K562 (cell line): ENCODE results near the gene GCN1.

Source experiments
- CREM ChIP-seq: IDR thresholded peaks from 2 replicates; pipeline ENCODE4 v1.6.1; 2014; ENCODE audit warnings: antibody characterized with exemption, low read depth
- MYBL2 ChIP-seq, 2 experiments: fragments of 450-650 bp in 1 of 2; sonication (generic) in 1 of 2; formaldehyde crosslinking in 1 of 2; IDR thresholded peaks; 2 replicates each; pipeline versions ENCODE4 v1.6.1 to v1.8.1; 2017 to 2022; ENCODE audit warnings: borderline replicate concordance in 1 of 2, inconsistent platforms in 1 of 2, low read depth in 1 of 2, mild to moderate bottlenecking in 1 of 2, missing genetic modification reagents in 1 of 2, moderate library complexity in 1 of 2
- NBN ChIP-seq: fragments of 450-650 bp; IDR thresholded peaks from 2 replicates; pipeline ENCODE4 v1.6.1; 2016; ENCODE audit warnings: low read depth, mild to moderate bottlenecking
- RAD21 ChIP-seq, 2 experiments: fragments of 250-450 bp in 1 of 2; fragments of 450-650 bp in 1 of 2; sonication (Bioruptor Pico) in 1 of 2; formaldehyde crosslinking in 1 of 2; IDR thresholded peaks in 1 of 2; conservative IDR thresholded peaks in 1 of 2; 2 replicates each; pipeline versions ENCODE4 v1.4.0 to v1.8.0; 2020 to 2022; ENCODE audit warnings: mild to moderate bottlenecking in 2 of 2, moderate library complexity in 1 of 2
- SIN3B ChIP-seq: fragments of 450-650 bp; IDR thresholded peaks from 2 replicates; pipeline ENCODE4 v1.6.1; 2017; ENCODE audit warnings: low read depth, mild to moderate bottlenecking, moderate library complexity
- TF ChIP-seq, protein P1 (sequence below): fragments of 450-650 bp; IDR thresholded peaks from one replicate; pipeline ENCODE4 v1.6.1; 2018; ENCODE audit warnings: mild to moderate bottlenecking, moderate library complexity; ENCODE audit not compliant: partially characterized antibody
- TF ChIP-seq, protein P2 (sequence below), 3 experiments: IDR thresholded peaks in 2 of 3; conservative IDR thresholded peaks in 1 of 3; 2 replicates each; pipeline ENCODE4 v1.5.1; 2011 to 2012; ENCODE audit warnings: low read length in 3 of 3, mild to moderate bottlenecking in 3 of 3, control low read depth in 2 of 3, improper control_type of control experiment in 1 of 3, inconsistent platforms in 1 of 3, low read depth in 1 of 3, mixed read lengths in 1 of 3, moderate library complexity in 1 of 3; ENCODE audit not compliant: insufficient read depth in 2 of 3

DNA sequence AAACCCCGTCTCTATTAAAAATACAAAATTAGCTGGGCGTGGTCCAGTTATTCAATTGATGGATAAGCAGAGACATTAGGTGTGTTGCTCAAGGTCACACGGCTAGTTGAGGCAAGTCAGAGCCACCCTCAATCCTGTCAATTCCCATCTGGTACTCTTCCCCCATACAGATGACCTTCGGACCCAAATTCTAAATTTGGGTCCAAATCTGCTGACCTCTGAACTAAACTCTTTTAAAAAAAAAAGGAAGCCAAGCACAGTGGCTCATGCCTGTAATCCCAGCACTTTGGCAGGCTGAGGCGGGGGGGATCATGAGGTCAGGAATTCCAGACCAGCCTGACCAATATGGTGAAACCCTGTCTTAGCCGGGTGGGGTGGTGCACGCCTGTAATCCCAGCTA lies 23.9 kb downstream of the GCN1 start:
- TF ChIP-seq, protein P1, sequence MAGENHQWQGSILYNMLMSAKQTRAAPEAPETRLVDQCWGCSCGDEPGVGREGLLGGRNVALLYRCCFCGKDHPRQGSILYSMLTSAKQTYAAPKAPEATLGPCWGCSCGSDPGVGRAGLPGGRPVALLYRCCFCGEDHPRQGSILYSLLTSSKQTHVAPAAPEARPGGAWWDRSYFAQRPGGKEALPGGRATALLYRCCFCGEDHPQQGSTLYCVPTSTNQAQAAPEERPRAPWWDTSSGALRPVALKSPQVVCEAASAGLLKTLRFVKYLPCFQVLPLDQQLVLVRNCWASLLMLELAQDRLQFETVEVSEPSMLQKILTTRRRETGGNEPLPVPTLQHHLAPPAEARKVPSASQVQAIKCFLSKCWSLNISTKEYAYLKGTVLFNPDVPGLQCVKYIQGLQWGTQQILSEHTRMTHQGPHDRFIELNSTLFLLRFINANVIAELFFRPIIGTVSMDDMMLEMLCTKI = no peak
- TF ChIP-seq SIN3B = no peak
- no peak for TF ChIP-seq CREM
- TF ChIP-seq, protein P2, sequence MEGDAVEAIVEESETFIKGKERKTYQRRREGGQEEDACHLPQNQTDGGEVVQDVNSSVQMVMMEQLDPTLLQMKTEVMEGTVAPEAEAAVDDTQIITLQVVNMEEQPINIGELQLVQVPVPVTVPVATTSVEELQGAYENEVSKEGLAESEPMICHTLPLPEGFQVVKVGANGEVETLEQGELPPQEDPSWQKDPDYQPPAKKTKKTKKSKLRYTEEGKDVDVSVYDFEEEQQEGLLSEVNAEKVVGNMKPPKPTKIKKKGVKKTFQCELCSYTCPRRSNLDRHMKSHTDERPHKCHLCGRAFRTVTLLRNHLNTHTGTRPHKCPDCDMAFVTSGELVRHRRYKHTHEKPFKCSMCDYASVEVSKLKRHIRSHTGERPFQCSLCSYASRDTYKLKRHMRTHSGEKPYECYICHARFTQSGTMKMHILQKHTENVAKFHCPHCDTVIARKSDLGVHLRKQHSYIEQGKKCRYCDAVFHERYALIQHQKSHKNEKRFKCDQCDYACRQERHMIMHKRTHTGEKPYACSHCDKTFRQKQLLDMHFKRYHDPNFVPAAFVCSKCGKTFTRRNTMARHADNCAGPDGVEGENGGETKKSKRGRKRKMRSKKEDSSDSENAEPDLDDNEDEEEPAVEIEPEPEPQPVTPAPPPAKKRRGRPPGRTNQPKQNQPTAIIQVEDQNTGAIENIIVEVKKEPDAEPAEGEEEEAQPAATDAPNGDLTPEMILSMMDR (IDR thresholded peaks at IDR 0.05 in 2 of 3, conservative IDR thresholded peaks at IDR 0.05 in 1 of 3; ENCODE audit: insufficient read depth in 2 of 3, low read depth in 1 of 3, low read length in 3 of 3) = no peak
- no peak for TF ChIP-seq RAD21 (CRISPR knock-in tag; conservative IDR thresholded peaks at IDR 0.05 in 1 of 2, IDR thresholded peaks at IDR 0.05 in 1 of 2)
- TF ChIP-seq NBN = no peak
- no peak for TF ChIP-seq MYBL2 (IDR thresholded peaks at IDR 0.05; ENCODE audit: low read depth)
- TF ChIP-seq MYBL2 (CRISPR knock-in tag; IDR thresholded peaks at IDR 0.05; ENCODE audit: borderline replicate concordance) = no peak
